Fibroblast of lung (primary cell): Measurements from ENCODE around the gene FSTL5.

Experiments used
- CTCF ChIP-seq, 2 donors: IDR thresholded peaks in 1 of 2; conservative IDR thresholded peaks in 1 of 2; 1 replicate in 1 of 2; 2 replicates in 1 of 2; pipeline ENCODE4 v1.5.1; 2011 to 2012; ENCODE audit warnings: low read length in 2 of 2, control low read depth in 1 of 2, inconsistent platforms in 1 of 2, low read depth in 1 of 2, mild to moderate bottlenecking in 1 of 2
- EZH2 ChIP-seq: IDR thresholded peaks from 2 replicates; pipeline ENCODE4 v1.5.1; 2012; ENCODE audit warnings: low read length, control low read depth, mild to moderate bottlenecking; ENCODE audit errors: missing control alignments

DNA sequence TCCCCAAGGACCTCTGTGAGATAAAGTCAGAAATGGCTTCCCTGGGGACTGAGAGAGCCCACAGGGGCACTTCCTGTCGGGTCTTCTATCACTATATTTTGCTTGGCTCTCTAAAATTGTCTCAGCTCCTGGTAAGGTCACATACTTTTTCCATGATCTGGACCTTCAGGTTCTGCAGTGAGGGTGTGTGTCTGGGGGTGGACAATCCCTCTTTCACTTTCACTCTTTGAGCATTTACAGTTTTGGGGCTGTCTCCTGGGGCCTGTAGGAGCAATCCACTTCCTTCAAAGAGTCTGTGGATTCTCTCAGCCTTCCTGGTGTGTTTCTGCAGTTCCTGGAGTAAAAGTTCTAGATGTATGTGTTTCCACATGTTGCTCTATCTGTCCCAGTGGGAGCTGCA lies 335.7 kb downstream of the FSTL5 start:
- TF ChIP-seq CTCF (conservative IDR thresholded peaks at IDR 0.05 in 1 of 2, IDR thresholded peaks at IDR 0.05 in 1 of 2; ENCODE audit: low read depth in 1 of 2, low read length in 2 of 2) (no peak), EZH2 (no peak)
